HEK293 (cell line): ENCODE measurements around the gene SLC4A11.
A peak's percentile ranks its signal among the peaks of the same experiment; 100 is the strongest.

Source experiments
- CTCF ChIA-PET: fragments of 350-600 bp; formaldehyde crosslinking; extraction: SDS; loops from one replicate; lab custom pipeline; 2021; ENCODE audit warnings: antibody characterized with exemption; lab: Yijun Ruan, JAX
- POLR2A ChIA-PET: fragments of 300-600 bp; formaldehyde crosslinking; extraction: SDS; loops from one replicate; lab custom pipeline; 2020; ENCODE audit warnings: antibody characterized with exemption, inconsistent platforms; lab: Yijun Ruan, JAX
- H3K27ac ChIP-seq: fragments of 200-500 bp; sonication (Bioruptor generic); 2 replicates; pipeline ENCODE4 v1.5.1; 2014; ENCODE audit warnings: low read depth, low read length, control low read depth, inconsistent platforms; ENCODE audit errors: extremely low read depth
- H3K36me3 ChIP-seq, 2 experiments: fragments of 200-500 bp in 1 of 2; sonication (Bioruptor generic) in 1 of 2; 1 replicate in 1 of 2; 2 replicates in 1 of 2; pipeline ENCODE4 v1.5.1; 2014 to 2017; ENCODE audit warnings: inconsistent platforms in 2 of 2, low read length in 2 of 2; ENCODE audit not compliant: control insufficient read depth in 2 of 2, insufficient read depth in 1 of 2
- H3K4me1 ChIP-seq: fragments of 200-500 bp; sonication (Bioruptor generic); 2 replicates; pipeline ENCODE4 v1.5.1; 2014; ENCODE audit warnings: mild to moderate bottlenecking, low read length, inconsistent platforms; ENCODE audit not compliant: control insufficient read depth, insufficient read depth
- H3K4me3 ChIP-seq: 2 replicates; pipeline ENCODE4 v1.5.1; 2011; ENCODE audit warnings: low read depth, mild to moderate bottlenecking, control low read depth, low read length, moderate library complexity
- H3K9me3 ChIP-seq: fragments of 200-500 bp; sonication (Bioruptor generic); 2 replicates; pipeline ENCODE4 v1.5.1; 2014; ENCODE audit warnings: low read depth, low read length, inconsistent platforms; ENCODE audit not compliant: control insufficient read depth, insufficient read depth
- KLF10 ChIP-seq: fragments of 450-650 bp; IDR thresholded peaks from 2 replicates; pipeline ENCODE4 v1.5.1; 2018; ENCODE audit warnings: missing biosample characterization, mild to moderate bottlenecking, missing genetic modification characterization
- SETDB1 ChIP-seq: IDR thresholded peaks from one replicate; pipeline ENCODE4 v1.6.1; 2017; ENCODE audit warnings: mild to moderate bottlenecking, low read length, moderate library complexity, mixed read lengths; ENCODE audit not compliant: insufficient read length
- TCF7L2 ChIP-seq: IDR thresholded peaks from 2 replicates; pipeline ENCODE4 v1.6.1; 2011; ENCODE audit warnings: low read depth, mild to moderate bottlenecking, inconsistent platforms, low read length, moderate library complexity, borderline replicate concordance
- ZBTB10 ChIP-seq: fragments of 450-650 bp; formaldehyde crosslinking; IDR thresholded peaks from 2 replicates; pipeline ENCODE4 v1.5.1; 2016; ENCODE audit warnings: missing biosample characterization, missing genetic modification characterization
- ZBTB21 ChIP-seq: fragments of 450-650 bp; formaldehyde crosslinking; IDR thresholded peaks from 2 replicates; pipeline ENCODE4 v1.5.1; 2017; ENCODE audit warnings: missing biosample characterization, missing genetic modification characterization
- ZBTB26 ChIP-seq: fragments of 450-650 bp; formaldehyde crosslinking; optimal IDR thresholded peaks from 2 replicates; pipeline ENCODE3; 2016; ENCODE audit warnings: missing biosample characterization, mild to moderate bottlenecking, missing genetic modification characterization
- ZNF10 ChIP-seq: fragments of 450-650 bp; formaldehyde crosslinking; IDR thresholded peaks from 2 replicates; pipeline ENCODE4 v1.5.1; 2017; ENCODE audit warnings: missing biosample characterization, missing genetic modification characterization
- ZNF138 ChIP-seq: fragments of 450-650 bp; formaldehyde crosslinking; IDR thresholded peaks from 2 replicates; pipeline ENCODE4 v1.5.1; 2016; ENCODE audit warnings: missing biosample characterization, missing genetic modification characterization, borderline replicate concordance
- ZNF140 ChIP-seq: fragments of 450-650 bp; formaldehyde crosslinking; IDR thresholded peaks from 2 replicates; pipeline ENCODE4 v1.5.1; 2016; ENCODE audit warnings: missing biosample characterization, missing genetic modification characterization
- ZNF24 ChIP-seq: fragments of 450-650 bp; formaldehyde crosslinking; IDR thresholded peaks from 2 replicates; pipeline ENCODE4 v1.5.1; 2016; ENCODE audit warnings: missing biosample characterization, missing genetic modification characterization
- ZNF280C ChIP-seq: fragments of 450-650 bp; formaldehyde crosslinking; IDR thresholded peaks from 2 replicates; pipeline ENCODE4 v1.5.1; 2016; ENCODE audit warnings: missing biosample characterization, missing genetic modification characterization
- ZNF341 ChIP-seq: fragments of 450-650 bp; formaldehyde crosslinking; IDR thresholded peaks from 2 replicates; pipeline ENCODE4; 2016; ENCODE audit warnings: low read depth, missing biosample characterization, missing genetic modification characterization
- ZNF561 ChIP-seq: fragments of 450-650 bp; IDR thresholded peaks from 2 replicates; pipeline ENCODE4 v1.5.1; 2018; ENCODE audit warnings: missing biosample characterization, missing genetic modification characterization, borderline replicate concordance
- ZNF571 ChIP-seq: fragments of 450-650 bp; formaldehyde crosslinking; IDR thresholded peaks from 2 replicates; pipeline ENCODE4 v1.5.0; 2017; ENCODE audit warnings: missing biosample characterization, missing genetic modification characterization
- ZNF621 ChIP-seq: fragments of 450-650 bp; formaldehyde crosslinking; IDR thresholded peaks from 2 replicates; pipeline ENCODE4 v1.5.1; 2017; ENCODE audit warnings: missing biosample characterization, missing genetic modification characterization
- ZNF654 ChIP-seq: fragments of 450-650 bp; formaldehyde crosslinking; IDR thresholded peaks from 2 replicates; pipeline ENCODE4 v1.5.1; 2016; ENCODE audit warnings: low read depth, missing biosample characterization, missing genetic modification characterization
- ZNF837 ChIP-seq: fragments of 450-650 bp; formaldehyde crosslinking; IDR thresholded peaks from 2 replicates; pipeline ENCODE4 v1.5.1; 2016; ENCODE audit warnings: missing biosample characterization, missing genetic modification characterization
- ZSCAN18 ChIP-seq: fragments of 450-650 bp; formaldehyde crosslinking; IDR thresholded peaks from 2 replicates; pipeline ENCODE4 v1.5.1; 2016; ENCODE audit warnings: missing biosample characterization, missing genetic modification characterization
- TF ChIP-seq, protein P1 (sequence below): sonication (generic); formaldehyde crosslinking; IDR thresholded peaks from 2 replicates; pipeline ENCODE4 v1.8.1; 2022; ENCODE audit warnings: mild to moderate bottlenecking, moderate library complexity, missing genetic modification reagents
- TF ChIP-seq, protein P2 (sequence below): fragments of 450-650 bp; formaldehyde crosslinking; IDR thresholded peaks from 2 replicates; pipeline ENCODE4 v1.5.1; 2016; ENCODE audit warnings: missing biosample characterization, missing genetic modification characterization
- TF ChIP-seq, protein P3 (sequence below): fragments of 450-650 bp; formaldehyde crosslinking; IDR thresholded peaks from 2 replicates; pipeline ENCODE4 v1.5.0; 2017; ENCODE audit warnings: missing biosample characterization, missing genetic modification characterization, borderline replicate concordance

SLC4A11 gene

GRCh38 chr20:3250091-3250504 lies 11.1 kb upstream of the SLC4A11 start (continued):
- TF ChIP-seq ZBTB10 (tag by site-specific recombination) (no peak), ZNF837 (tag by site-specific recombination) (no peak), ZNF621 (no peak), TCF7L2 (no peak), ZBTB21 (tag by site-specific recombination) (no peak), ZNF341 (tag by site-specific recombination) (peak; percentile 72), ZNF140 (tag by site-specific recombination) (no peak), SETDB1 (no peak)
- TF ChIP-seq, protein P1, sequence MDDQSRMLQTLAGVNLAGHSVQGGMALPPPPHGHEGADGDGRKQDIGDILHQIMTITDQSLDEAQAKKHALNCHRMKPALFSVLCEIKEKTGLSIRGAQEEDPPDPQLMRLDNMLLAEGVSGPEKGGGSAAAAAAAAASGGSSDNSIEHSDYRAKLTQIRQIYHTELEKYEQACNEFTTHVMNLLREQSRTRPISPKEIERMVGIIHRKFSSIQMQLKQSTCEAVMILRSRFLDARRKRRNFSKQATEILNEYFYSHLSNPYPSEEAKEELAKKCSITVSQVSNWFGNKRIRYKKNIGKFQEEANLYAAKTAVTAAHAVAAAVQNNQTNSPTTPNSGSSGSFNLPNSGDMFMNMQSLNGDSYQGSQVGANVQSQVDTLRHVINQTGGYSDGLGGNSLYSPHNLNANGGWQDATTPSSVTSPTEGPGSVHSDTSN (CRISPR knock-in tag) = no peak
- TF ChIP-seq, protein P2, sequence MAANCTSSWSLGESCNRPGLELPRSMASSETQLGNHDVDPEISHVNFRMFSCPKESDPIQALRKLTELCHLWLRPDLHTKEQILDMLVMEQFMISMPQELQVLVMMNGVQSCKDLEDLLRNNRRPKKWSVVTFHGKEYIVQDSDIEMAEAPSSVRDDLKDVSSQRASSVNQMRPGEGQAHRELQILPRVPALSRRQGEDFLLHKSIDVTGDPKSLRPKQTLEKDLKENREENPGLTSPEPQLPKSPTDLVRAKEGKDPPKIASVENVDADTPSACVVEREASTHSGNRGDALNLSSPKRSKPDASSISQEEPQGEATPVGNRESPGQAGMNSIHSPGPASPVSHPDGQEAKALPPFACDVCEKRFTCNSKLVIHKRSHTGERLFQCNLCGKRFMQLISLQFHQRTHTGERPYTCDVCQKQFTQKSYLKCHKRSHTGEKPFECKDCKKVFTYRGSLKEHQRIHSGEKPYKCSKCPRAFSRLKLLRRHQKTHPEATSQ (tag by site-specific recombination) = no peak

GRCh38 chr20:3248993-3249347 lies 10.0 kb upstream of the SLC4A11 start:
- Histone ChIP-seq H3K27ac (no peak overlapping the region), H3K4me1 (0 out of 2 replicates have a peak, but pooled peaks cover 2% of the 10 kb centered on the region), H3K36me3 (peaks cover 3 to 11% of the 10 kb centered on the region in 2 experiments; a peak in 2 of 3 replicates), H3K9me3 (no peaks in the 10 kb centered on the region), H3K4me3 (no peak overlapping the region)
- POLR2A ChIA-PET = no interaction called here
- CTCF ChIA-PET = interaction anchor here (0.6 to 6.0 kb wide), 13 partner anchors 9 to 633 kb away, joined by 3 to 70 read pairs (median 18); partner anchors contain the start of gene SLC4A11
- TF ChIP-seq ZSCAN18 (tag by site-specific recombination) (no peak), KLF10 (tag by site-specific recombination) (no peak), ZNF138 (tag by site-specific recombination) (no peak), ZNF24 (tag by site-specific recombination) (no peak), ZNF571 (no peak), ZBTB26 (no peak), ZNF10 (tag by site-specific recombination) (no peak), ZNF561 (tag by site-specific recombination) (no peak), ZNF654 (tag by site-specific recombination) (no peak), ZNF280C (tag by site-specific recombination) (no peak)
- TF ChIP-seq, protein P3, sequence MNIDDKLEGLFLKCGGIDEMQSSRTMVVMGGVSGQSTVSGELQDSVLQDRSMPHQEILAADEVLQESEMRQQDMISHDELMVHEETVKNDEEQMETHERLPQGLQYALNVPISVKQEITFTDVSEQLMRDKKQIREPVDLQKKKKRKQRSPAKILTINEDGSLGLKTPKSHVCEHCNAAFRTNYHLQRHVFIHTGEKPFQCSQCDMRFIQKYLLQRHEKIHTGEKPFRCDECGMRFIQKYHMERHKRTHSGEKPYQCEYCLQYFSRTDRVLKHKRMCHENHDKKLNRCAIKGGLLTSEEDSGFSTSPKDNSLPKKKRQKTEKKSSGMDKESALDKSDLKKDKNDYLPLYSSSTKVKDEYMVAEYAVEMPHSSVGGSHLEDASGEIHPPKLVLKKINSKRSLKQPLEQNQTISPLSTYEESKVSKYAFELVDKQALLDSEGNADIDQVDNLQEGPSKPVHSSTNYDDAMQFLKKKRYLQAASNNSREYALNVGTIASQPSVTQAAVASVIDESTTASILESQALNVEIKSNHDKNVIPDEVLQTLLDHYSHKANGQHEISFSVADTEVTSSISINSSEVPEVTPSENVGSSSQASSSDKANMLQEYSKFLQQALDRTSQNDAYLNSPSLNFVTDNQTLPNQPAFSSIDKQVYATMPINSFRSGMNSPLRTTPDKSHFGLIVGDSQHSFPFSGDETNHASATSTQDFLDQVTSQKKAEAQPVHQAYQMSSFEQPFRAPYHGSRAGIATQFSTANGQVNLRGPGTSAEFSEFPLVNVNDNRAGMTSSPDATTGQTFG = no peak
